GM03348 (cell line): ENCODE results near the gene VWA3B.
"Not testable (repeated sequence)": the region's sequence is repeated elsewhere in the genome, so short reads cannot be mapped to it uniquely, and the experiment has no call there.

Experiments
- DNase-seq: peaks from one replicate; pipeline ENCODE4 v3.0.0; 2012; ENCODE audit warnings: low spot score

Gene VWA3B

DNA sequence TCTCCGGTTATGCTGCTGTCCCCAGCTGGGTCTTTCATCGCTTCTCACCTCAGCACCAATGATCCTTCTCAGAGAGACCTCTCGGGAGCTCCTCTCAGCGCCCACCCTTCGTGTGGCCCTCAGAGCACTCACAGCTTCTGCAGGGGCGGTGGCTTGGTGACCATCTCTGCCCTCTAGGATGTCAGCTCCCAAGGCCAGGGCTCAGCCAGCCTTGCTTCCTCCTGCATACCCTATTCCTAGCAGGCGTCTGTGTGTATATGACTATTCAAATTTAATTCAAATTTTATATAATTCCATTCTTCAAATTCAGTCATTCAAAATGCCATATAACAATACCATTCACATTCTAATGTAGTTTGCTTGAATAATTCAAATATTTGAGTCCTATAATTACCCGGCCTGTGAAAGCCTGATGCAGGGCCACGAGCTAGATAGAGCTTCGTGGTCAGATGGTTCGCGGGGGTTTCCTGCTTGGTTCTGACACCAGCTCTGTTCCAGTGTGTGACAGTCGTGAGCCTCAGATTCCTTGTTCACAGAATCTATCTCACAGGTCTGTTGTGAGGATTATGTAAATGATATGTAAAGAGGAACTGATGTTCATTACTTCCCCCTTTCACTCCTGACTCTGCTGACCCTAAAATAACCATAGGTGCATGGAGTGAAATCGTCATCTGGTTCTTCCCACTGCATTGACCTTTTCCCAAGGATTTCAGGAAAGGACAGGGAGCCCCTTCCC, 165.2 kb downstream of the VWA3B start:
- DNase-seq = no peak

- DNase-seq = no peak
Measured at GRCh38 chr2:98253461-98254070, 166.6 kb downstream of the VWA3B start.

DNA sequence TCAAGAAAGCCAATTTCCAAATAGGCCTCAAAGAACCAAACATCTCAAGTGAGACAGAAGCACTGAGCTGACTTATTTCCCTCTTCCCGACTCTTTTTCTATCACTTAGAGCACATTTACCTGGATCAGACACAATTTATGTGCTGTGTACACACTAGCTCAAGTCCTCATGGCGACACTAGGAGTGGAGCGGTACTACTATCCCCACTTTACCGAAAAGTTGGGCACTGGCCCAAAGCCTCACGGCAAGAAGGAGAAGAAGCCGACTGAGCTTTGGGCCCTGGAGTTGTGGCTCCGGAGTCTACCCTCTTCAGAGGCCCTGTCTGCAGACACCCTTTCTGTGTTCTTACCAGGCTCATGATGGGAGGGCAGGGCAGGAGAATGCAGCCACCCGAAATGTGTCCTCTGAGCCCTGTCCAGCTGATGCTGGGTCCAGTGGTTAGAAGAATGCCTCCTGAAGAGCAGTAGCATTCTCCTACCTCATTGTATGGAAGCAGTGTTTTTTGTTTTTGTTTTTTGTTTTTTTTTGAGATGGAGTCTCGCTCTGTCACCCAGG, 167.6 kb downstream of the VWA3B start:
- DNase-seq = no peak

GRCh38 chr2:98258906-98259305, 171.9 kb downstream of the VWA3B start:
- no peak for DNase-seq

- DNase-seq = no peak
Measured at GRCh38 chr2:98263362-98263761, 176.4 kb downstream of the VWA3B start.

DNA sequence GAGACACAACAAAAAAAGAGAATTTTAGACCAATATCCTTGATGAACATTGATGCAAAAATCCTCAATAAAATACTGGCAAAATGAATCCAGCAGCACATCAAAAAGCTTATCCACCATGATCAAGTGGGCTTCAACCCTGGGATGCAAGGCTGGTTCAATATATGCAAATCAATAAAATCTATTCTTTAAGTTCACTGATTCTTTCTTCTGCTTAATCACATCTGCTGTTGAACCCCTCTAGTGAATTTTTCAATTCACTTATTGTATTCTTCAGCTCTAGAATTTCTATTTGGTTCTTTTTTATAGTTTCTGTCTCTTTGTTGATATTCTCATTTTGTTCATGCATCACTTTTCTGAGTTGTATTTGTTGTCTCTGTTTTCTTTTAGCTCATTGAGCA, 181.3 kb downstream of the VWA3B start:
- not testable (repeated sequence) for DNase-seq

- DNase-seq = peak; percentile 65
Measured at GRCh38 chr2:98269274-98269673, 182.3 kb downstream of the VWA3B start.

DNA sequence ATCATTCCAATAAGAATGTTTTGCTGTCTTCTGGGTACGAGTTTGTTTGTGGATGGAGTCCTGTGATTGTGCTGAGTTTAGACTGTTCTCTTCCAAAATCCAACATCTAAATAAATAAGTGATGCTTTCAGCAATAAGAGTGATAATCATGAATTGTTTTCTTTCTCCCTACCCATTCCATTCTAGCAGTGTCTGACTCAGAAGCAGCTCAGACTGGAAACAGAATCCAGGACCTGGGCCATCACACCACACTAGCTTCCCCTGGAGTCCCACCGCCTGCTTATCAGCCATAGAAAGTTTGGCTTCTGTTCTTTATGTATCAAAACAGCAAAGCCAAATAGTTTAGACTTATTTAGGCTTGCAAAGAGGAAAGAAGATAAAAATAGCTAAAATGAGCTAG, 182.9 kb downstream of the VWA3B start:
- no peak for DNase-seq

- DNase-seq = no peak
Measured at GRCh38 chr2:98277162-98277859, 190.3 kb downstream of the VWA3B start.

GRCh38 chr2:98278074-98278473, 191.1 kb downstream of the VWA3B start:
- no peak for DNase-seq

DNA sequence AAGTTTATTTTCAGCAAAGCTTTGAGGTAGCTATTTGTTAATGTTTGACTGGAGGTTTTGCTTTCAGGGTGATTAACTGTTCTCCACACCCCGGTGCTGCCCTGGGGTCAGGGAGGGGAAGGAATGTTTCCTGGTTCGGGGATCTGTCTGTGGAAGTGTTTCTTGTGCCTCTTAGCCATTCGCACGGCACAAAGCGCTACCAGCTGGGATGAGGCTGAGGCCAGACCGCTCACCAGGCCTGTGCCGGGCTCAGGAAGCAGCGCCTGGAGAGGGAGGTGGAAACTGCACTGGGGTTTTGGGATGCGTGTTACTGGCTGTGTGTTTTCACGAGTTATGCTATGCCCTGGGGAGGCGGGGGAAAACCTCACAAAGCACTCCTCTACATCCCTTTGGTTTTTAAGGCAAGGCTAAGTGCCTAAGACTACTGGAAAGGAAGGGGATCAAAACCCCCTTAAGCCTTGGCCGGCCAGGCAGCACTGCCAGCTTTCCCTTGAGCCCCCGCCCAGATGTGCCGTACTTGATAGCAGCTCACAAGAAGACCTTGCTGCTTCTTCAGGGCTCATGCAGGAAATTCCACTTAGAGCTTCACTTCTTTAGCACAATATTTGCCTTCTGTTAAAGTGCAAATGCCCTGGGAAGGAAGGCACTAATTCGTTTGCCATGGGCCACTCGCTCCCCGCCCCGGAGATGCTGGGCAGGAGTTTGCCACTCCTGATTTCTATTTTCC, 193.6 kb downstream of the VWA3B start:
- DNase-seq = peak; percentile 24

DNA sequence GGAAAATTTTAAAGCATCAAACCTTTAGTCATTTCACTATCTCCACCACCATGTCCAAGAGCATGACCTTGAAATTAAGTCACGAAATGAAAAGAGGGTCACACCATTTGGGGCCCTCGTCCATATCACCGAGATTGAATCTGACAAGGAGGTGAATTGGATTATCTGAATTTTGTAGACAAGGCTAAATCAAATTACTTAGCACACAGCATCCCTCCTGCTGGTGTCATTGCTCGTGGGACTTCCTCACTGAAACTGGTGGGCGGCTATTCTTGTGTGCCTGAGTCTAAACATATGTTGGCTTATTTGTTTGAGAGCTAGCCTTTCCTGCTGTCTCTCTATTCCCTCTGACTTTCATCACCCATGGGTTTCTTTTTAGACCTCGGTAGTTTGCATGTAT, 194.6 kb downstream of the VWA3B start:
- no peak for DNase-seq

DNA sequence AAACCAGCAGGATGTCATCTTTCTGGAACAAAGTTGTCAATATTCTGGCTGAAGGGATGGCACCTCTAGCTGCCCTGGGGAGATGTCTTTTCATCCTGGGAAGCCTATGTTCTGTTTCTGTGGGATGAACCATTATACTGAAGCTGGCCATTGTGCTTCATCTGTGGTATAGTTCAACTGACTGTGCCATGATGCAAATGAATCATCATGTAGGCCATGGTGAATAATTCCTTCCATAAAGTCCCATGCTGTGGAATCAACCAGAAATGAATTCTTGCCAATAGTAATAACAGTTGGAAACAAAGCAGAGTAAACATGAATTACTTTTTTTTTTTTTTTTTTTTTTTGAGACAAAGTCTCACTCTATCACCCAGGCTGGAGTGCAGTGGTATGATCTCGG, 195.1 kb downstream of the VWA3B start:
- DNase-seq = no peak

DNA sequence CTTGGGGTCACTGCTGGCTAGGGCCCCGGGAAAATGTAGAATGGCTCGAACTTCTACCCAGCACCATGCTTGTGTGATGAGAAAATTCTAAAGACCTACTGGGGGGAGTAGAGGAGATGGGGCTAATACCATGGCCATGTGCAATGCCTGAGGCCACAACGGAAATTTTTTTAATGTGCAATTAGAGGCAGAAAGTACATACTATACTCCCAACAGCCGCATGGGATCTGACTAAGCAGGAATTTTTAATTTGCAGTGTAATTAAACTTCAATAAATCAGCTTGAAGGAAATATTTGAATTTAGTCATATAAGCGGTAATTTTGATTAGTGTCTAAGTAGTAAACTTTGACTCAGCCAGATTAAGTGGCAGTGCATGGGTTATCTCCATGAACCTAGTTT, 206.1 kb downstream of the VWA3B start:
- no peak for DNase-seq

DNA sequence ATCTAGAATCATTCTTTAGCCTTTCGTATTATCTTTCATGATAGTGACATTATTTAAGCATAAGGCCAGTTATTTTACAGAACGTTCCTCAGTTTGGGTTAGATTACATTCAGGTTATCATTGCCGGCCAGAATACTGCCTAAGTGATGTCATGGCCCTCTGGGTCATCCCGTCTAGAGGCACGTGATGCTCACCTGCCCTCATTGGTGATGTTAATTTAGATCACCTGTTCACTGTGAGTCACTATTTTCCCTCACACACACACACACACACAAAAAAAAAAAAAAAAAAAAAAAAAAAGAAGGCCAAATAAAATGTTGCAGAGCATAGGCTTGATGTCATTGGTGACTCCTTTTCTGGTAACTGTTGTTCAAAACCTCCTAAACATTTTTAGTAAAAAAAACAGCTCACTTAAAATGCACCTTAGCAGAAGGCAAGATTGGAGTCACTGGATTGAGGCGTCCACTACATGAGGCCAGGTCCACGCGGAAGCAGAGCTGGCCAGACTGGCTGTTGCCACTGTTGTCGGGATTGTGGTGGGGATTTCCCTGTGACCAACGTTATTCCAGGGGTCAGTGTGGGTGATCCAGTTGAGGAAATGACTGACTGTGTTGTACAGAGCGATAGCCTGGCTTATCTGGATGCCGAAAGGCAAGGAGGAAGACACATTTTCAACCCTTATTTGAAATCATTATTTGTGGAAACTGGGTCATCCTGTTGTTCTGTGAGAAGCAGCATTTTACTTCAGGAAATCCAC, 207.1 kb downstream of the VWA3B start:
- DNase-seq = no peak

- no peak for DNase-seq
Measured at GRCh38 chr2:98294711-98295110, 207.7 kb downstream of the VWA3B start.

DNA sequence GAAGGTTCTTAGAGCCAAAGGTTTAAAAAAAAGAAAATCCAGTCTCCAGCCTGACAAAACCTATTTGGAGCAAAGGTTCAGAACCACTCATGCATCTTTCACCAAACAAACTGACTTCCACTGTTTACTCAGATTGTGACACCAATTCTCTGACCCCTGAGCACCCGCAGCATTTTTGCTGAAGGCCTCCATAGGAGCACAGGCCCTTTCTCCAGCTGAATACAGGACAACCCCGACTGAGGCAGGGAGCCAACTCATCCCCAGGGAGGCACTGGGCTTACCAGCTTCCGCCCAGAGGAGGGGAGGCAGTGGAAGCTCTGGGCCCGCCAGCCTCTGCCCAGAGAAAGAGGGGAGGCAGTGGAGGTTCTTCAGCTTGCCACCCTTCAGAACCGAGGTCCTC, 208.3 kb downstream of the VWA3B start:
- DNase-seq = no peak

DNA sequence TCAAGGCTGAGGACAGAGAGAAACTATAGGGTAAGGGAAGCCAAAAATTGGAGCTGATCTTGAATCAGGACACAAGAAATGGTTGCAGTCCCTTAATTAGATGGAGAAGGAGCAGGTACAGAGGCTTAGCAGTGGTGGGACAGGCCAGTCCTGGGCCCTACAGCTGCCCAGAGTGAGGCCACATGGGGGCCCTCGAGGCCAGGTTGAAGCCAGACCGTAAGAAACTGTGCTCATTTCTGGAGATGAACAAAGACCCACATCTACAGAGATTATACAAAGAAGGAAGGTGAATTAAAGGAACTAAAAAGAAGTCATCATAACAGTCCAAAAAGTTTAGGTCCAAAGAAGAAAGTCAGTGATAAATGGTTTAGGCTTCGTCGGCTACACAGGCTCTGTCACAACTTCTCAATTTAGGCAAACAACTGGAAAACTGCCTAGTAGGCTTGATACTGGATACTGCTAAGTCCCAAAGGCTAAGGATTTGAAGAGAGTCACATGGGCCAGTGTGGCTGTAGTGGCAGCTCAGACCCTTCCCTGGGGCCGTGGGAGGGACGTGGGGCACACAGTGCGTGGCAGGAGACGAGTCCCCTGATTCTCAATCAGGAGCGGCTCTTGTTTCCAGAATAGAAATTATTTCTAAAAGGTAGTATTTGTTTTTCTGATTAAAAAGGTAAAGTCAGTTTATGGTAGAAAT, 208.9 kb downstream of the VWA3B start:
- DNase-seq = no peak

DNA sequence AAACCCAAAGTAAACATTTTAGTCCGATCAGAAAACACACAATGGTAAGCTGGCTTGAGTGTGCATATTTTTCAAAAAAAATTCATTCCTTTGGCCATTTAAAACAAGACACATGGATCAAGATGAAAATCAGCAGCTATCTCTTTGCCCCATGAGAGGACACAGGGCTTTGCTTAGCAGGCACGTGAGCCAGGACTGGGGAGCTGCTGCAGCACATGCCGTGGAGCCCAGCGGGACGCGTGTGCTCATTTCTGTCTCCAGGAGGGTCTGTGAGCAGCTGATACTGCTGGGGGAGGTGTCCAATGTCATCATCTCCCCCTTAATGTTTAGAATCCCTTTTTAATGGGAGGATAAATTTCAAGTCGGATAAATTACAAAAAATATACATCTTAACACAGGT, 209.5 kb downstream of the VWA3B start:
- no peak for DNase-seq

DNA sequence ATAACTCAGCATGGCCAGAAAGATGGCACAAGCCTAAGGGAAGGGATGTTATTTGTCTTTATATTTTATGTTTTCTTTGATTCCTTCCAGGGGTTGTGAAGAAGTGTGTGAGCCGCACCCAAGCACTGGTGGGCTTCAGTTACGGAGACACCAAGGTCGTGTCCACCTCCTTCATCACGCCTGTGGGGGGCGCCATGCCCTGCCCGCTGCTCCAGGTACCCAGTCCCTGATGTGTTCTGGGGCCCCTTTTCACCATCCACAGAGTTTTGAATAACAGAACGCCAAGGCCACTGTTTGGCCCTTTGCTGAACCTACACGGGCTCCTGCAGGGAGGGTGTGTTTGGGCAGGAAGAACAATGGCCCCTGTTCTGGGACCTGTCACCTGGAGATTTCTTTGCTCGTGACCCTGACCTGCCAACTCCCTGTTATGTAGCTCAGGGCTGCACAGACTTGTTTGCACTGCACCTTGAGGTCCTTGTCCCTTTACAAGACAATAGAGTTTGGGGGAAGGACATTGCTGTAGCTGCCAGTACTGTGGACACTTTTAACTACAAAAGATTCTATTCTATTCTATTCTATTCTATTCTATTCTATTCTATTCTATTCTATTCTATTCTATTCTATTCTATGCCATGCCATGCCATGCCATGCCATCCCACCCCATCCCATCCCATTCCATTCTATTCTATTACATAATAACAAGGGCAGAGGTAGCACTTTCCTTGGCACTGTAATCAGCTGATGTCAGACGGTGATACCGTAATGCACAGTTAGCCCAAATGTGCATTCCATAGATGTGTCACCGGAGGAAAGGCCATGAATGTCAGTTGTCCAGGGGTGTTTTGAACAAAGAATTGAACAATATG, 211.1 kb downstream of the VWA3B start:
- no peak for DNase-seq
